HG03520 (cell line): ENCODE results near the gene MAD1L1.

Experiments
- ATAC-seq: cut with Tn5 transposase; IDR thresholded peaks from one replicate; pipeline ENCODE4 v1.9.1; 2021; ENCODE audit warnings: mild to moderate bottlenecking, moderate library complexity; ENCODE audit not compliant: unreplicated experiment

The MAD1L1 gene

GRCh38 chr7:2201686-2202360 is 30.9 kb downstream of the MAD1L1 start:
- no peak for ATAC-seq

GRCh38 chr7:2201128-2201527 is 31.6 kb downstream of the MAD1L1 start:
- no peak for ATAC-seq

GRCh38 chr7:2200584-2200980 is 32.2 kb downstream of the MAD1L1 start:
- ATAC-seq = no peak

- no peak for ATAC-seq
These were observed 32.7 kb downstream of the MAD1L1 start for GRCh38 chr7:2199956-2200583.

GRCh38 chr7:2199528-2199927 is 33.2 kb downstream of the MAD1L1 start:
- ATAC-seq = no peak

GRCh38 chr7:2198760-2199159 is 34.0 kb downstream of the MAD1L1 start:
- ATAC-seq = no peak

- ATAC-seq = no peak
These were observed 34.5 kb downstream of the MAD1L1 start for GRCh38 chr7:2198206-2198605.

- ATAC-seq = no peak
These were observed 35.1 kb downstream of the MAD1L1 start for GRCh38 chr7:2197436-2198155.

- no peak for ATAC-seq
These were observed 36.1 kb downstream of the MAD1L1 start for GRCh38 chr7:2196381-2197378.

- ATAC-seq = no peak
These were observed 37.1 kb downstream of the MAD1L1 start for GRCh38 chr7:2195400-2196246.

GRCh38 chr7:2193575-2194305 is 39.0 kb downstream of the MAD1L1 start:
- ATAC-seq = no peak

- ATAC-seq = no peak
These were observed 39.8 kb downstream of the MAD1L1 start for GRCh38 chr7:2192831-2193534.

- no peak for ATAC-seq
These were observed 41.7 kb downstream of the MAD1L1 start for GRCh38 chr7:2191016-2191415.

- no peak for ATAC-seq
These were observed 42.2 kb downstream of the MAD1L1 start for GRCh38 chr7:2190531-2190930.

GRCh38 chr7:2186166-2186565 is 46.6 kb downstream of the MAD1L1 start:
- ATAC-seq = no peak

- no peak for ATAC-seq
These were observed 47.0 kb downstream of the MAD1L1 start for GRCh38 chr7:2185715-2186114.

- ATAC-seq = no peak
These were observed 50.3 kb downstream of the MAD1L1 start for GRCh38 chr7:2182461-2182860.

- ATAC-seq = no peak
These were observed 51.5 kb downstream of the MAD1L1 start for GRCh38 chr7:2181077-2181854.
